Jurkat, Clone E6-1 (cell line): ENCODE results near the gene ZNRF1.
"Not testable (repeated sequence)": the region's sequence is repeated elsewhere in the genome, so short reads cannot be mapped to it uniquely, and the experiment has no call there.

Experiments used
- DNase-seq: peaks from one replicate; pipeline ENCODE4 v3.0.0-alpha.2; 2011; ENCODE audit warnings: low read depth, low spot score
- H3K4me3 ChIP-seq: 2 replicates; pipeline ENCODE4 v1.5.1; 2011; ENCODE audit warnings: mild to moderate bottlenecking, low read length, control low read depth, moderate library complexity

Gene ZNRF1

GRCh38 chr16:74999609-75000480 lies 1.0 kb downstream of the ZNRF1 start:
- H3K4me3 ChIP-seq, result peak overlapping the region; percentile 97
- peak; percentile 37 for DNase-seq

- peak overlapping the region; percentile 97 for H3K4me3 ChIP-seq
- DNase-seq, result no peak
These were observed 1.8 kb downstream of the ZNRF1 start for GRCh38 chr16:75000481-75001081.

- DNase-seq, result no peak
- no peak overlapping the region for H3K4me3 ChIP-seq
These were observed 3.6 kb downstream of the ZNRF1 start for GRCh38 chr16:75002474-75002873.

GRCh38 chr16:75003931-75004330 lies 5.1 kb downstream of the ZNRF1 start:
- no peak for DNase-seq
- H3K4me3 ChIP-seq, result no peak overlapping the region

GRCh38 chr16:75004460-75004859 lies 5.6 kb downstream of the ZNRF1 start:
- DNase-seq, result no peak
- H3K4me3 ChIP-seq, result no peak overlapping the region

GRCh38 chr16:75005697-75006096 lies 6.9 kb downstream of the ZNRF1 start:
- no peak overlapping the region for H3K4me3 ChIP-seq
- no peak for DNase-seq

- no peak overlapping the region for H3K4me3 ChIP-seq
- DNase-seq, result no peak
These were observed 8.6 kb downstream of the ZNRF1 start for GRCh38 chr16:75007443-75007842.

- DNase-seq, result no peak
- H3K4me3 ChIP-seq, result no peak overlapping the region
These were observed 11.6 kb downstream of the ZNRF1 start for GRCh38 chr16:75010427-75010826.

GRCh38 chr16:75011634-75012307 lies 12.9 kb downstream of the ZNRF1 start:
- no peak overlapping the region for H3K4me3 ChIP-seq
- DNase-seq, result no peak

- DNase-seq, result no peak
- H3K4me3 ChIP-seq, result no peak overlapping the region
These were observed 13.7 kb downstream of the ZNRF1 start for GRCh38 chr16:75012380-75013081.

- DNase-seq, H3K4me3 ChIP-seq: not testable (repeated sequence)
These were observed 14.3 kb downstream of the ZNRF1 start for GRCh38 chr16:75013123-75013522.

- no peak for DNase-seq
- no peak overlapping the region for H3K4me3 ChIP-seq
These were observed 15.5 kb downstream of the ZNRF1 start for GRCh38 chr16:75014318-75014717.

GRCh38 chr16:75016451-75017081 lies 17.7 kb downstream of the ZNRF1 start:
- not testable (repeated sequence) for DNase-seq, H3K4me3 ChIP-seq

- no peak overlapping the region for H3K4me3 ChIP-seq
- no peak for DNase-seq
These were observed 19.1 kb downstream of the ZNRF1 start for GRCh38 chr16:75017670-75018525.

- no peak for DNase-seq
- no peak overlapping the region for H3K4me3 ChIP-seq
These were observed 20.2 kb downstream of the ZNRF1 start for GRCh38 chr16:75019007-75019406.

GRCh38 chr16:75019586-75019985 lies 20.8 kb downstream of the ZNRF1 start:
- no peak overlapping the region for H3K4me3 ChIP-seq
- DNase-seq, result no peak

GRCh38 chr16:75021410-75021809 lies 22.6 kb downstream of the ZNRF1 start:
- H3K4me3 ChIP-seq, result no peak overlapping the region
- DNase-seq, result no peak

GRCh38 chr16:75022567-75022966 lies 23.7 kb downstream of the ZNRF1 start:
- no peak overlapping the region for H3K4me3 ChIP-seq
- no peak for DNase-seq
